GM12872 (cell line): ENCODE results near the gene GDF10.

Experiments
- TF ChIP-seq, protein P1 (sequence below): IDR thresholded peaks from 3 replicates; pipeline ENCODE4 v1.5.1; 2011; ENCODE audit warnings: low read depth, mild to moderate bottlenecking, low read length, moderate library complexity; ENCODE audit not compliant: insufficient read depth

The GDF10 gene

GRCh38 chr10:47346581-47347302 is 46.7 kb downstream of the GDF10 start:
- TF ChIP-seq, protein P1, sequence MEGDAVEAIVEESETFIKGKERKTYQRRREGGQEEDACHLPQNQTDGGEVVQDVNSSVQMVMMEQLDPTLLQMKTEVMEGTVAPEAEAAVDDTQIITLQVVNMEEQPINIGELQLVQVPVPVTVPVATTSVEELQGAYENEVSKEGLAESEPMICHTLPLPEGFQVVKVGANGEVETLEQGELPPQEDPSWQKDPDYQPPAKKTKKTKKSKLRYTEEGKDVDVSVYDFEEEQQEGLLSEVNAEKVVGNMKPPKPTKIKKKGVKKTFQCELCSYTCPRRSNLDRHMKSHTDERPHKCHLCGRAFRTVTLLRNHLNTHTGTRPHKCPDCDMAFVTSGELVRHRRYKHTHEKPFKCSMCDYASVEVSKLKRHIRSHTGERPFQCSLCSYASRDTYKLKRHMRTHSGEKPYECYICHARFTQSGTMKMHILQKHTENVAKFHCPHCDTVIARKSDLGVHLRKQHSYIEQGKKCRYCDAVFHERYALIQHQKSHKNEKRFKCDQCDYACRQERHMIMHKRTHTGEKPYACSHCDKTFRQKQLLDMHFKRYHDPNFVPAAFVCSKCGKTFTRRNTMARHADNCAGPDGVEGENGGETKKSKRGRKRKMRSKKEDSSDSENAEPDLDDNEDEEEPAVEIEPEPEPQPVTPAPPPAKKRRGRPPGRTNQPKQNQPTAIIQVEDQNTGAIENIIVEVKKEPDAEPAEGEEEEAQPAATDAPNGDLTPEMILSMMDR = no peak

DNA sequence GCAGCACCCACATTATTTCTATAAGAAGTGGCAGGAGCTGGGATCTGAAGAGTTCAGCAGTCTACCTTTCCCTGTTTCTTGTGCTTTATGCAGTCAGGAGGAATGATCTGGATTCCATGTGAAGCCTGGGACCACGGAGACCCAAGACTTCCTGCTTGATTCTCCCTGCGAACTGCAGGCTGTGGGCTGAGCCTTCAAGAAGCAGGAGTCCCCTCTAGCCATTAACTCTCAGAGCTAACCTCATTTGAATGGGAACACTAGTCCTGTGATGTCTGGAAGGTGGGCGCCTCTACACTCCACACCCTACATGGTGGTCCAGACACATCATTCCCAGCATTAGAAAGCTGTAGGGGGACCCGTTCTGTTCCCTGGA is 47.3 kb downstream of the GDF10 start:
- TF ChIP-seq, protein P1 = no peak

- TF ChIP-seq, protein P1 = no peak
Measured at GRCh38 chr10:47348138-47348651, 48.2 kb downstream of the GDF10 start, which contains the start of gene RBP3. TSS of gene RBP3 (plus strand) at chr10:47348363. CDS start at chr10:47348485, 122 bp downstream.

DNA sequence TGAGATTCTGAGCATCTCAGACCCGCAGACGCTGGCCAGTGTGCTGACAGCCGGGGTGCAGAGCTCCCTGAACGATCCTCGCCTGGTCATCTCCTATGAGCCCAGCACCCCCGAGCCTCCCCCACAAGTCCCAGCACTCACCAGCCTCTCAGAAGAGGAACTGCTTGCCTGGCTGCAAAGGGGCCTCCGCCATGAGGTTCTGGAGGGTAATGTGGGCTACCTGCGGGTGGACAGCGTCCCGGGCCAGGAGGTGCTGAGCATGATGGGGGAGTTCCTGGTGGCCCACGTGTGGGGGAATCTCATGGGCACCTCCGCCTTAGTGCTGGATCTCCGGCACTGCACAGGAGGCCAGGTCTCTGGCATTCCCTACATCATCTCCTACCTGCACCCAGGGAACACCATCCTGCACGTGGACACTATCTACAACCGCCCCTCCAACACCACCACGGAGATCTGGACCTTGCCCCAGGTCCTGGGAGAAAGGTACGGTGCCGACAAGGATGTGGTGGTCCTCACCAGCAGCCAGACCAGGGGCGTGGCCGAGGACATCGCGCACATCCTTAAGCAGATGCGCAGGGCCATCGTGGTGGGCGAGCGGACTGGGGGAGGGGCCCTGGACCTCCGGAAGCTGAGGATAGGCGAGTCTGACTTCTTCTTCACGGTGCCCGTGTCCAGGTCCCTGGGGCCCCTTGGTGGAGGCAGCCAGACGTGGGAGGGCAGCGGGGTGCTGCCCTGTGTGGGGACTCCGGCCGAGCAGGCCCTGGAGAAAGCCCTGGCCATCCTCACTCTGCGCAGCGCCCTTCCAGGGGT is 48.9 kb downstream of the GDF10 start:
- TF ChIP-seq, protein P1 = no peak

GRCh38 chr10:47349516-47349915 is 49.5 kb downstream of the GDF10 start:
- TF ChIP-seq, protein P1 = no peak

DNA sequence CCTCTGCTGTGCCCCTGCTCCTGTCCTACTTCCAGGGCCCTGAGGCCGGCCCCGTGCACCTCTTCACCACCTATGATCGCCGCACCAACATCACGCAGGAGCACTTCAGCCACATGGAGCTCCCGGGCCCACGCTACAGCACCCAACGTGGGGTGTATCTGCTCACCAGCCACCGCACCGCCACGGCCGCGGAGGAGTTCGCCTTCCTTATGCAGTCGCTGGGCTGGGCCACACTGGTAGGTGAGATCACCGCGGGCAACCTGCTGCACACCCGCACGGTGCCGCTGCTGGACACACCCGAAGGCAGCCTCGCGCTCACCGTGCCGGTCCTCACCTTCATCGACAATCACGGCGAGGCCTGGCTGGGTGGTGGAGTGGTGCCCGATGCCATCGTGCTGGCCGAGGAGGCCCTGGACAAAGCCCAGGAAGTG is 50.0 kb downstream of the GDF10 start:
- TF ChIP-seq, protein P1 = no peak
